Lung (tissue), 12 donors: ENCODE measurements around the gene ROR1. TPM values are rescaled to one million over a fixed set of nuclear protein-coding genes. Genes with fewer than 3 reads are reported as not detected.

Experiments
- ATAC-seq: fragments of 200-7000 bp; cut with Tn5 transposase; one replicate; pipeline ENCODE4 v1.9.1; 2020; ENCODE audit warnings: moderate number of reproducible peaks; ENCODE audit not compliant: insufficient read depth, low FRiP score
- DNase-seq, 3 donors: peaks; one replicate each; pipeline ENCODE4 v3.0.0-alpha.2; 2013 to 2017
- H3K27ac ChIP-seq, 2 donors: one replicate each; pipeline ENCODE4 v1.5.1; 2013; ENCODE audit warnings: mild to moderate bottlenecking in 2 of 2, moderate library complexity in 2 of 2, control low read depth in 1 of 2, inconsistent platforms in 1 of 2, low read depth in 1 of 2, low read length in 1 of 2
- H3K27me3 ChIP-seq, 3 donors: one replicate each; pipeline ENCODE4 v1.5.1; 2013; ENCODE audit warnings: low read length in 2 of 3; ENCODE audit not compliant: control insufficient read depth in 3 of 3, insufficient read depth in 3 of 3
- H3K36me3 ChIP-seq, 4 donors: one replicate each; pipeline ENCODE4 v1.5.1; 2013; ENCODE audit warnings: low read length in 4 of 4, mild to moderate bottlenecking in 1 of 4, moderate library complexity in 1 of 4; ENCODE audit not compliant: control insufficient read depth in 4 of 4, insufficient read depth in 4 of 4
- H3K4me1 ChIP-seq, 5 donors: one replicate each; pipeline ENCODE4 v1.5.1; 2013; ENCODE audit warnings: low read length in 5 of 5, mild to moderate bottlenecking in 2 of 5, moderate library complexity in 1 of 5; ENCODE audit not compliant: control insufficient read depth in 5 of 5, insufficient read depth in 5 of 5
- H3K4me3 ChIP-seq: one replicate; pipeline ENCODE4 v1.5.1; 2013; ENCODE audit warnings: mild to moderate bottlenecking, control low read depth, moderate library complexity
- H3K9ac ChIP-seq, 2 donors: one replicate each; pipeline ENCODE4 v1.5.1; 2013; ENCODE audit warnings: low read length in 2 of 2, control low read depth in 1 of 2; ENCODE audit not compliant: insufficient read depth in 1 of 2
- H3K9me3 ChIP-seq, 4 donors: one replicate each; pipeline ENCODE4 v1.5.1; 2013; ENCODE audit warnings: low read length in 3 of 4, mild to moderate bottlenecking in 1 of 4, moderate library complexity in 1 of 4; ENCODE audit not compliant: control insufficient read depth in 4 of 4, insufficient read depth in 3 of 4
- CTCF ChIP-seq: IDR thresholded peaks from 2 replicates; pipeline ENCODE4 v1.5.1; 2012; ENCODE audit warnings: mild to moderate bottlenecking; ENCODE audit errors: control extremely low read depth, extremely low read depth
- WGBS, 2 donors: extraction: QIAGEN DNeasy Blood & Tissue Kit; methylation state at CpG; one replicate each; pipeline ENCODE4 v1.1.7; 2013; 5-methylcytosine and 5-hydroxymethylcytosine counted together
- polyA plus RNA-seq, 2 donors: library from polyadenylated mRNA; stranded (reverse); fragments of 200-250 nt; gene quantifications; one replicate each; pipeline ENCODE4 v1.2.1, GENCODE V29; 2013
- total RNA-seq, 2 donors: library from RNA; depleted of rRNA in 1 of 2; stranded (reverse); fragments of >200 nt in 1 of 2; gene quantifications; one replicate each; pipeline ENCODE4 v1.2.1, GENCODE V29; 2014 to 2021
- donor health status: control.
- donor health status: control.
- donor health status: Bipolar disorder and iron deficiency.
- donor health status: healthy.
- donor health status: DM: yes; HTN: yes; CAD: no.

ROR1 gene
- total and polyA plus RNA-seq, 4 donors: 2.9 to 47.0 (median 14.0) TPM

GRCh38 chr1:63969441-63969901 is 195.7 kb downstream of the ROR1 start:
- Histone ChIP-seq H3K9me3 (no peaks in the 10 kb centered on the region), H3K27me3 (no peaks in the 10 kb centered on the region), H3K36me3 (no peaks in the 10 kb centered on the region), H3K9ac (no peak overlapping the region), H3K4me1 (peaks cover 0 to 43% (median 13%) of the 10 kb centered on the region in 5 donors), H3K4me3 (no peak overlapping the region), H3K27ac (no peak overlapping the region)
- DNase-seq: no peak
- TF ChIP-seq CTCF: no peak
- ATAC-seq: no peak
- 85 to 90% methylated on average over 4 of the region's 4 CpGs for WGBS, 2 donors

- Histone ChIP-seq H3K4me3 (no peak overlapping the region), H3K27me3 (no peaks in the 10 kb centered on the region), H3K36me3 (no peaks in the 10 kb centered on the region), H3K9me3 (no peaks in the 10 kb centered on the region), H3K4me1 (peaks cover 0 to 49% (median 13%) of the 10 kb centered on the region in 5 donors), H3K27ac (no peak overlapping the region), H3K9ac (no peak overlapping the region)
- DNase-seq: no peak
- no peak for TF ChIP-seq CTCF
- WGBS, 2 donors: 86 to 90% methylated on average over 3 of the region's 3 CpGs
- no peak for ATAC-seq
Measured at GRCh38 chr1:63971557-63971956, 197.7 kb downstream of the ROR1 start.

- no peak for TF ChIP-seq CTCF
- Histone ChIP-seq H3K27me3 (no peaks in the 10 kb centered on the region), H3K4me3 (no peak overlapping the region), H3K4me1 (peaks cover 0 to 39% (median 13%) of the 10 kb centered on the region in 5 donors), H3K36me3 (no peaks in the 10 kb centered on the region), H3K27ac (no peak overlapping the region), H3K9me3 (no peaks in the 10 kb centered on the region), H3K9ac (no peak overlapping the region)
- 84 to 85% methylated on average over 7 of the region's 7 CpGs for WGBS, 2 donors
- DNase-seq: no peak
- ATAC-seq: no peak
Measured at GRCh38 chr1:63973005-63973419, 199.2 kb downstream of the ROR1 start.

- H3K4me1 ChIP-seq: peaks cover 0 to 28% (median 2%) of the 10 kb centered on the region in 5 donors
- no peak overlapping the region for H3K9ac ChIP-seq
- H3K27me3 ChIP-seq: no peaks in the 10 kb centered on the region
- 78 to 82% methylated on average over 6 of the region's 6 CpGs for WGBS, 2 donors
- peak in 1 of 3 donors; percentile 22 for DNase-seq
- no peaks in the 10 kb centered on the region for H3K36me3 ChIP-seq
- no peak overlapping the region for H3K27ac ChIP-seq
- TF ChIP-seq CTCF: no peak
- H3K4me3 ChIP-seq: no peak overlapping the region
- no peaks in the 10 kb centered on the region for H3K9me3 ChIP-seq
- no peak for ATAC-seq
Measured at GRCh38 chr1:63974966-63975365, 201.1 kb downstream of the ROR1 start.
